GM12864 (cell line): ENCODE results near the gene BRD1.
A peak's percentile ranks its signal among the peaks of the same experiment; 100 is the strongest.

Experiments
- DNase-seq: peaks from one replicate; pipeline ENCODE4 v3.0.0-alpha.2; 2011; ENCODE audit warnings: low read depth
- H3K4me3 ChIP-seq: 2 replicates; pipeline ENCODE4 v1.5.1; 2011; ENCODE audit warnings: mild to moderate bottlenecking, low read depth, low read length, control low read depth
- CTCF ChIP-seq: IDR thresholded peaks from 2 replicates; pipeline ENCODE4 v1.5.1; 2011; ENCODE audit warnings: low read depth, mild to moderate bottlenecking, moderate library complexity, low read length, control low read depth, inconsistent platforms; ENCODE audit errors: missing control alignments

The BRD1 gene

GRCh38 chr22:49861642-49862495, 34.2 kb upstream of the BRD1 start:
- DNase-seq, result no peak
- H3K4me3 ChIP-seq, result no peak overlapping the region
- no peak for TF ChIP-seq CTCF

- H3K4me3 ChIP-seq, result no peak overlapping the region
- no peak for DNase-seq
- no peak for TF ChIP-seq CTCF
These were observed 31.2 kb upstream of the BRD1 start for GRCh38 chr22:49858827-49859226.

- TF ChIP-seq CTCF, result no peak
- no peak for DNase-seq
- H3K4me3 ChIP-seq, result no peak overlapping the region
These were observed 29.3 kb upstream of the BRD1 start for GRCh38 chr22:49856766-49857618.

- no peak overlapping the region for H3K4me3 ChIP-seq
- DNase-seq, result no peak
- TF ChIP-seq CTCF, result no peak
These were observed 28.7 kb upstream of the BRD1 start for GRCh38 chr22:49856343-49856742.

- H3K4me3 ChIP-seq, result peak overlapping the region; percentile 65
- no peak for TF ChIP-seq CTCF
- DNase-seq, result no peak
These were observed 27.7 kb upstream of the BRD1 start for GRCh38 chr22:49855251-49855911.

- no peak for TF ChIP-seq CTCF
- no peak for DNase-seq
- H3K4me3 ChIP-seq, result peak overlapping the region; percentile 65
These were observed 26.5 kb upstream of the BRD1 start for GRCh38 chr22:49853981-49854831.
